SK-N-SH (cell line): Measurements from ENCODE around the gene MICB. TPM values are rescaled to one million over a fixed set of nuclear protein-coding genes. Genes with fewer than 3 reads are reported as not detected.
A peak's percentile ranks its signal among the peaks of the same experiment; 100 is the strongest.

ENCODE experiments used
- CTCF ChIA-PET: fragments of 300-600, 350-600 bp; formaldehyde crosslinking; extraction: SDS; loops from one replicate; lab custom pipeline; 2021; lab: Yijun Ruan, JAX
- POLR2A ChIA-PET: fragments of 350-600 bp; sonication (Branson Sonifier 250); formaldehyde crosslinking; extraction: SDS; loops from one replicate; lab custom pipeline; 2020; ENCODE audit warnings: antibody characterized with exemption, inconsistent platforms; lab: Yijun Ruan, JAX
- DNase-seq: peaks from one replicate; pipeline ENCODE4 v3.0.0; 2012
- H2AFZ ChIP-seq: fragments of 200-600 bp; sonication (generic); 2 replicates; pipeline ENCODE4 v1.8.1; 2016; ENCODE audit warnings: antibody characterized with exemption, mild to moderate bottlenecking, low read depth
- H3F3A ChIP-seq: fragments of 200-600 bp; sonication (generic); replicated peaks from 2 replicates; pipeline ENCODE3; 2016; ENCODE audit warnings: antibody characterized with exemption, mild to moderate bottlenecking; ENCODE audit not compliant: insufficient read depth
- H3K27ac ChIP-seq, 2 experiments: fragments of 200-500 bp in 1 of 2; fragments of 200-600 bp in 1 of 2; sonication (Bioruptor generic) in 1 of 2; sonication (generic), shearing (Covaris generic) in 1 of 2; 2 replicates each; pipeline versions ENCODE4 v1.5.1 to v1.6.1; 2014 to 2016; ENCODE audit warnings: low read depth in 2 of 2, inconsistent platforms in 1 of 2, low read length in 1 of 2, mild to moderate bottlenecking in 1 of 2, mixed read lengths in 1 of 2
- H3K27me3 ChIP-seq: fragments of 200-600 bp; sonication (generic), shearing (Covaris generic); 2 replicates; pipeline ENCODE4 v1.6.1; 2016; ENCODE audit warnings: mixed run types; ENCODE audit not compliant: insufficient read depth
- H3K36me3 ChIP-seq, 2 experiments: fragments of 200-500 bp in 1 of 2; fragments of 200-600 bp in 1 of 2; sonication (Bioruptor generic) in 1 of 2; sonication (generic) in 1 of 2; replicated peaks in 1 of 2; 2 replicates each; pipeline versions ENCODE3 to v1.5.1; 2014 to 2016; ENCODE audit warnings: low read length in 1 of 2, mild to moderate bottlenecking in 1 of 2; ENCODE audit not compliant: insufficient read depth in 2 of 2, control insufficient read depth in 1 of 2
- H3K4me1 ChIP-seq, 2 experiments: fragments of 200-500 bp in 1 of 2; fragments of 200-600 bp in 1 of 2; sonication (Bioruptor generic) in 1 of 2; sonication (generic), shearing (Covaris generic) in 1 of 2; 2 replicates each; pipeline versions ENCODE4 v1.5.1 to v1.6.1; 2014 to 2016; ENCODE audit warnings: low read depth in 1 of 2, low read length in 1 of 2, mixed run types in 1 of 2; ENCODE audit not compliant: insufficient read depth in 2 of 2, control insufficient read depth in 1 of 2
- H3K4me2 ChIP-seq: fragments of 200-600 bp; sonication (generic), shearing (Covaris generic); 2 replicates; pipeline ENCODE4 v1.6.1; 2017; ENCODE audit warnings: mixed run types
- H3K4me3 ChIP-seq, 2 experiments: fragments of 200-500 bp in 1 of 2; fragments of 200-600 bp in 1 of 2; sonication (Bioruptor generic) in 1 of 2; sonication (generic), shearing (Covaris generic) in 1 of 2; 2 replicates each; pipeline versions ENCODE4 v1.5.1 to v1.8.1; 2014 to 2016; ENCODE audit warnings: low read depth in 2 of 2, inconsistent platforms in 1 of 2, low read length in 1 of 2, mild to moderate bottlenecking in 1 of 2, mixed read lengths in 1 of 2, moderate library complexity in 1 of 2
- H3K79me2 ChIP-seq: fragments of 200-600 bp; sonication (generic); 2 replicates; pipeline ENCODE4 v1.8.1; 2017; ENCODE audit warnings: mild to moderate bottlenecking; ENCODE audit not compliant: insufficient read depth
- H3K9ac ChIP-seq: fragments of 200-600 bp; sonication (generic); 2 replicates; pipeline ENCODE4 v1.6.1; 2017; ENCODE audit warnings: mixed run types
- H3K9me2 ChIP-seq: fragments of 200-600 bp; sonication (generic); 2 replicates; pipeline ENCODE4 v1.6.1; 2017; ENCODE audit warnings: mixed run types
- H3K9me3 ChIP-seq: fragments of 200-600 bp; sonication (generic); 2 replicates; pipeline ENCODE4 v1.6.1; 2017; ENCODE audit warnings: mixed run types, mild to moderate bottlenecking, moderate library complexity
- H4K20me1 ChIP-seq: fragments of 200-600 bp; sonication (generic); 2 replicates; pipeline ENCODE4 v1.6.1; 2017; ENCODE audit warnings: mild to moderate bottlenecking, mixed run types; ENCODE audit not compliant: insufficient read depth
- CHD2 ChIP-seq: fragments of 150-350 bp; IDR thresholded peaks from 2 replicates; pipeline ENCODE4 v1.6.1; 2018; ENCODE audit warnings: low read length; ENCODE audit not compliant: partially characterized antibody
- ELF1 ChIP-seq: IDR thresholded peaks from 2 replicates; pipeline ENCODE4 v1.4.0; 2012
- EZH2phosphoT487 ChIP-seq: fragments of 200-600 bp; sonication (generic); IDR thresholded peaks from 2 replicates; pipeline ENCODE4 v1.6.1; 2017; ENCODE audit warnings: low read depth, mixed run types, mild to moderate bottlenecking, antibody characterized with exemption, moderate library complexity, borderline replicate concordance
- FOXJ3 ChIP-seq: sonication (generic); formaldehyde crosslinking; IDR thresholded peaks from 2 replicates; pipeline ENCODE4 v1.5.1; 2020; ENCODE audit warnings: mild to moderate bottlenecking, missing genetic modification reagents
- GABPA ChIP-seq: IDR thresholded peaks from 2 replicates; pipeline ENCODE4 v1.4.0; 2012; ENCODE audit warnings: low read depth, mild to moderate bottlenecking
- GATA2 ChIP-seq: sonication (generic); formaldehyde crosslinking; IDR thresholded peaks from 2 replicates; pipeline ENCODE4 v1.5.0; 2020; ENCODE audit warnings: mild to moderate bottlenecking, missing genetic modification reagents
- JUND ChIP-seq: IDR thresholded peaks from 2 replicates; pipeline ENCODE4 v1.4.0; 2012
- MAX ChIP-seq: IDR thresholded peaks from 2 replicates; pipeline ENCODE4 v1.4.0; 2012; ENCODE audit warnings: low read depth
- MXI1 ChIP-seq: IDR thresholded peaks from 2 replicates; pipeline ENCODE4 v1.6.1; 2012; ENCODE audit warnings: mild to moderate bottlenecking, low read depth, low read length, improper control_type of control experiment
- NFIC ChIP-seq: IDR thresholded peaks from 2 replicates; pipeline ENCODE4 v1.4.0; 2012; ENCODE audit warnings: borderline replicate concordance
- NRF1 ChIP-seq: IDR thresholded peaks from 2 replicates; pipeline ENCODE4 v1.6.1; 2012; ENCODE audit warnings: low read depth, mild to moderate bottlenecking, low read length
- RAD21 ChIP-seq: IDR thresholded peaks from 2 replicates; pipeline ENCODE4 v1.6.1; 2012; ENCODE audit warnings: mild to moderate bottlenecking, low read length
- RCOR1 ChIP-seq: fragments of 150-350 bp; IDR thresholded peaks from 2 replicates; pipeline ENCODE4 v1.6.1; 2017; ENCODE audit warnings: antibody characterized with exemption, low read length
- RFX5 ChIP-seq: IDR thresholded peaks from 2 replicates; pipeline ENCODE4 v1.6.1; 2012; ENCODE audit warnings: mild to moderate bottlenecking, improper control_type of control experiment, low read length
- RXRA ChIP-seq: IDR thresholded peaks from 2 replicates; pipeline ENCODE4 v1.4.0; 2012; ENCODE audit warnings: low read depth, mild to moderate bottlenecking, borderline replicate concordance
- SIN3A ChIP-seq: IDR thresholded peaks from 2 replicates; pipeline ENCODE4 v1.6.1; 2012; ENCODE audit warnings: low read depth, mild to moderate bottlenecking, low read length, moderate library complexity, borderline replicate concordance
- TCF12 ChIP-seq: IDR thresholded peaks from 2 replicates; pipeline ENCODE4 v1.4.0; 2012
- ZBTB33 ChIP-seq: IDR thresholded peaks from 2 replicates; pipeline ENCODE4 v1.4.0; 2012; ENCODE audit warnings: low read depth, borderline replicate concordance
- WGBS: methylation state at CpG from one replicate; pipeline ENCODE4 v1.1.6; 2017; ENCODE audit warnings: low lambda C conversion rate; 5-methylcytosine and 5-hydroxymethylcytosine counted together
- polyA plus RNA-seq, 3 experiments: library from polyadenylated mRNA; depleted of rRNA; stranded (reverse); fragments of >200 nt; gene quantifications; 2 replicates each; pipeline ENCODE4 v1.2.3, GENCODE V29; 2012
- TF ChIP-seq, protein P1 (sequence below): IDR thresholded peaks from 2 replicates; pipeline ENCODE4; 2012
- TF ChIP-seq, protein P2 (sequence below): IDR thresholded peaks from 2 replicates; pipeline ENCODE4 v1.6.1; 2012; ENCODE audit warnings: mild to moderate bottlenecking, low read depth, low read length, moderate library complexity

The MICB gene
- polyA plus RNA-seq, 1 of the 3 experiments (the other 2 are of a cell fraction) = 9.7 TPM

DNA sequence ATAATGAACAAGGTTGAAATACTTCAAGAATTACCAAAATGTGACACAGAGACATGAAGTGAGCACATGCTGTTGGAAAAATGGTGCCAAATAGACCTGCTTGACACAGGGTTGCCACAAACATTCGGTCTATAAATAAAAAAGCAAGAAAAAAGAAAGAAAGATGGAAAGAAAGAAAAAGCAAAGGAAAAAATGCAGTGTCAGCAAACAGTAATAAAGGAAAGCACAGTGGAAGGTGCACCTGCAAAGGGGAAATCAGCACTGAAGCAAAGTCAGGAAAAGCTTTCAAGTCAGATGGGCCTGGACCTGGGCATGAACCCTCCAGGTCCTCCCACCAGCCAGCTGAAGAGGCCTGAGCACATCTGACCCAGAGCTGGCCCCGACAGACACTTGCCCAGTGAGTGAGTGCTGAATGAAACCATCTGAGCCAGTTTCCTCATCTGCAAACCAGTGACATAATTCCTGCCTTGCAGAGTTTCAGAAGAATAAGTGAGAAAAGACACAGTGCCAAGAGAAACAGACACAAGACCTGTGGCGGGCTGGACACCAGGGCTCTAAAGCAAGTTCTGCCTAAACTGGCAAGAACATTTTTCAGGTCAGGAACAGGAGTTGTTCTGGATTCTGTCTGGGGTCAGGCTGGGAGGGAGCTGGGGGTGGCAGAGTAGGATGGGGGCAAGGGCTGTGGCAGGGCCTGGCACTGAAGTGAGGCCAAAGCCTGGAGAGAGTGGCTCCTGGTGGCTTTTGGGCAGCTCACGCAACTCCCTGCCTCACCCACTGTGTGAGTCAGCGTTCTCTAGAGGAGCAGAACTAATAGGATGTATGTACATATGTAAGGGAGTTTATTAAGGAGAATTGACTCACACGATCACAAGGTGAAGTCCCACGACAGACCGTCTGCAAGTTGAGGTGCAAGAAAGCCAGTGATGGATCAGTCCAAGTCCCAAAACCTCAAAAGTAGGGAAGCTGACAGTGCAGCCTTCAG, 23.9 kb upstream of the MICB start:
- no peaks in the 10 kb centered on the region for H3K36me3 ChIP-seq
- no peaks in the 10 kb centered on the region for H3K4me1 ChIP-seq
- no peaks in the 10 kb centered on the region for H3K9me3 ChIP-seq
- no peak for DNase-seq
- H3F3A ChIP-seq = no peaks in the 10 kb centered on the region
- 24% methylated on average over 8 of the region's 8 CpGs for WGBS
- H3K4me2 ChIP-seq = peak overlapping the region; percentile 38; the same call in 1 of the 2 replicates
- no peaks in the 10 kb centered on the region for H3K79me2 ChIP-seq
- no peak overlapping the region for H3K9ac ChIP-seq
- H2AFZ ChIP-seq = no peak overlapping the region
- TF ChIP-seq ZBTB33 = no peak
- TF ChIP-seq MXI1 = no peak
- TF ChIP-seq GATA2 (CRISPR knock-in tag) = no peak
- no peak for TF ChIP-seq RXRA
- TF ChIP-seq CHD2 = no peak
- TF ChIP-seq EZH2phosphoT487 = no peak
- no peak for TF ChIP-seq RFX5
- no peak for TF ChIP-seq ELF1
- TF ChIP-seq TCF12 = no peak
- no peak for TF ChIP-seq RAD21
- no peak for TF ChIP-seq JUND
- TF ChIP-seq MAX = no peak
- TF ChIP-seq SIN3A = no peak
- TF ChIP-seq FOXJ3 (CRISPR knock-in tag) = no peak
- TF ChIP-seq, protein P1, sequence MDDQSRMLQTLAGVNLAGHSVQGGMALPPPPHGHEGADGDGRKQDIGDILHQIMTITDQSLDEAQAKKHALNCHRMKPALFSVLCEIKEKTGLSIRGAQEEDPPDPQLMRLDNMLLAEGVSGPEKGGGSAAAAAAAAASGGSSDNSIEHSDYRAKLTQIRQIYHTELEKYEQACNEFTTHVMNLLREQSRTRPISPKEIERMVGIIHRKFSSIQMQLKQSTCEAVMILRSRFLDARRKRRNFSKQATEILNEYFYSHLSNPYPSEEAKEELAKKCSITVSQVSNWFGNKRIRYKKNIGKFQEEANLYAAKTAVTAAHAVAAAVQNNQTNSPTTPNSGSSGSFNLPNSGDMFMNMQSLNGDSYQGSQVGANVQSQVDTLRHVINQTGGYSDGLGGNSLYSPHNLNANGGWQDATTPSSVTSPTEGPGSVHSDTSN = no peak
- TF ChIP-seq, protein P2, sequence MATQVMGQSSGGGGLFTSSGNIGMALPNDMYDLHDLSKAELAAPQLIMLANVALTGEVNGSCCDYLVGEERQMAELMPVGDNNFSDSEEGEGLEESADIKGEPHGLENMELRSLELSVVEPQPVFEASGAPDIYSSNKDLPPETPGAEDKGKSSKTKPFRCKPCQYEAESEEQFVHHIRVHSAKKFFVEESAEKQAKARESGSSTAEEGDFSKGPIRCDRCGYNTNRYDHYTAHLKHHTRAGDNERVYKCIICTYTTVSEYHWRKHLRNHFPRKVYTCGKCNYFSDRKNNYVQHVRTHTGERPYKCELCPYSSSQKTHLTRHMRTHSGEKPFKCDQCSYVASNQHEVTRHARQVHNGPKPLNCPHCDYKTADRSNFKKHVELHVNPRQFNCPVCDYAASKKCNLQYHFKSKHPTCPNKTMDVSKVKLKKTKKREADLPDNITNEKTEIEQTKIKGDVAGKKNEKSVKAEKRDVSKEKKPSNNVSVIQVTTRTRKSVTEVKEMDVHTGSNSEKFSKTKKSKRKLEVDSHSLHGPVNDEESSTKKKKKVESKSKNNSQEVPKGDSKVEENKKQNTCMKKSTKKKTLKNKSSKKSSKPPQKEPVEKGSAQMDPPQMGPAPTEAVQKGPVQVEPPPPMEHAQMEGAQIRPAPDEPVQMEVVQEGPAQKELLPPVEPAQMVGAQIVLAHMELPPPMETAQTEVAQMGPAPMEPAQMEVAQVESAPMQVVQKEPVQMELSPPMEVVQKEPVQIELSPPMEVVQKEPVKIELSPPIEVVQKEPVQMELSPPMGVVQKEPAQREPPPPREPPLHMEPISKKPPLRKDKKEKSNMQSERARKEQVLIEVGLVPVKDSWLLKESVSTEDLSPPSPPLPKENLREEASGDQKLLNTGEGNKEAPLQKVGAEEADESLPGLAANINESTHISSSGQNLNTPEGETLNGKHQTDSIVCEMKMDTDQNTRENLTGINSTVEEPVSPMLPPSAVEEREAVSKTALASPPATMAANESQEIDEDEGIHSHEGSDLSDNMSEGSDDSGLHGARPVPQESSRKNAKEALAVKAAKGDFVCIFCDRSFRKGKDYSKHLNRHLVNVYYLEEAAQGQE = no peak
- TF ChIP-seq RCOR1 = no peak
- no peak for TF ChIP-seq NRF1
- TF ChIP-seq NFIC = no peak
- TF ChIP-seq GABPA = no peak
- no peak overlapping the region for H3K4me3 ChIP-seq
- H3K27ac ChIP-seq = no peak overlapping the region; a peak in 1 of 4 replicates
- no peaks in the 10 kb centered on the region for H3K9me2 ChIP-seq
- H3K27me3 ChIP-seq = peaks cover 27% of the 10 kb centered on the region; the same call in 1 of the 2 replicates
- ChIA-PET CTCF (no interaction called here), POLR2A (no interaction called here)
- no peaks in the 10 kb centered on the region for H4K20me1 ChIP-seq
